HEK293 (cell line): ENCODE data around the gene POP7.

Experiments used
- HOXC10 ChIP-seq: sonication (generic); formaldehyde crosslinking; IDR thresholded peaks from 2 replicates; pipeline ENCODE4 v1.8.1; 2023; ENCODE audit warnings: mild to moderate bottlenecking, missing genetic modification reagents
- HOXD13 ChIP-seq: sonication (generic); formaldehyde crosslinking; IDR thresholded peaks from 2 replicates; pipeline ENCODE4 v1.8.0; 2022; ENCODE audit warnings: missing genetic modification reagents, borderline replicate concordance
- KLF10 ChIP-seq: fragments of 450-650 bp; IDR thresholded peaks from 2 replicates; pipeline ENCODE4 v1.5.1; 2018; ENCODE audit warnings: missing biosample characterization, mild to moderate bottlenecking, missing genetic modification characterization
- KLF9 ChIP-seq: fragments of 450-650 bp; formaldehyde crosslinking; IDR thresholded peaks from 2 replicates; pipeline ENCODE4 v1.5.1; 2016; ENCODE audit warnings: missing biosample characterization, missing genetic modification characterization, low read depth
- SP7 ChIP-seq: fragments of 450-650 bp; formaldehyde crosslinking; IDR thresholded peaks from 2 replicates; pipeline ENCODE4 v1.5.1; 2016; ENCODE audit warnings: missing biosample characterization, missing genetic modification characterization
- TCF7L2 ChIP-seq: IDR thresholded peaks from 2 replicates; pipeline ENCODE4 v1.6.1; 2011; ENCODE audit warnings: low read depth, mild to moderate bottlenecking, inconsistent platforms, low read length, moderate library complexity, borderline replicate concordance
- WT1 ChIP-seq: fragments of 450-650 bp; formaldehyde crosslinking; IDR thresholded peaks from 2 replicates; pipeline ENCODE4 v1.5.1; 2016; ENCODE audit warnings: missing biosample characterization, missing genetic modification characterization
- ZNF133 ChIP-seq: fragments of 450-650 bp; formaldehyde crosslinking; IDR thresholded peaks from 2 replicates; pipeline ENCODE4 v1.5.1; 2016; ENCODE audit warnings: missing biosample characterization, missing genetic modification characterization
- ZNF146 ChIP-seq: fragments of 450-650 bp; formaldehyde crosslinking; IDR thresholded peaks from 2 replicates; pipeline ENCODE4 v1.5.1; 2016; ENCODE audit warnings: missing biosample characterization, missing genetic modification characterization
- ZNF16 ChIP-seq: fragments of 450-650 bp; formaldehyde crosslinking; IDR thresholded peaks from 2 replicates; pipeline ENCODE4 v1.5.1; 2016; ENCODE audit warnings: low read depth, missing biosample characterization, missing genetic modification characterization
- ZNF175 ChIP-seq: fragments of 450-650 bp; formaldehyde crosslinking; IDR thresholded peaks from 2 replicates; pipeline ENCODE4 v1.5.1; 2016; ENCODE audit warnings: missing biosample characterization, missing genetic modification characterization
- ZNF2 ChIP-seq: fragments of 450-650 bp; formaldehyde crosslinking; IDR thresholded peaks from 2 replicates; pipeline ENCODE4 v1.5.1; 2016; ENCODE audit warnings: missing biosample characterization, missing genetic modification characterization
- ZNF248 ChIP-seq: fragments of 450-650 bp; formaldehyde crosslinking; IDR thresholded peaks from 2 replicates; pipeline ENCODE4 v1.5.1; 2017; ENCODE audit warnings: missing biosample characterization, missing genetic modification characterization
- ZNF354C ChIP-seq: fragments of 450-650 bp; formaldehyde crosslinking; IDR thresholded peaks from 2 replicates; pipeline ENCODE4 v1.5.1; 2016; ENCODE audit warnings: missing biosample characterization, missing genetic modification characterization, low read depth, borderline replicate concordance
- ZNF433 ChIP-seq: fragments of 450-650 bp; formaldehyde crosslinking; IDR thresholded peaks from 2 replicates; pipeline ENCODE4 v1.5.1; 2016; ENCODE audit warnings: missing biosample characterization, missing genetic modification characterization, low read depth
- ZNF530 ChIP-seq: fragments of 450-650 bp; formaldehyde crosslinking; IDR thresholded peaks from 2 replicates; pipeline ENCODE4 v1.5.1; 2016; ENCODE audit warnings: low read depth, missing biosample characterization, missing genetic modification characterization
- ZNF555 ChIP-seq: fragments of 450-650 bp; formaldehyde crosslinking; conservative IDR thresholded peaks from 2 replicates; pipeline ENCODE4 v1.5.1; 2017; ENCODE audit warnings: missing biosample characterization, mild to moderate bottlenecking, missing genetic modification characterization, inconsistent platforms
- ZNF585B ChIP-seq: fragments of 450-650 bp; formaldehyde crosslinking; IDR thresholded peaks from 2 replicates; pipeline ENCODE4 v1.5.1; 2016; ENCODE audit warnings: missing biosample characterization, missing genetic modification characterization
- ZNF629 ChIP-seq: fragments of 450-650 bp; formaldehyde crosslinking; IDR thresholded peaks from 2 replicates; pipeline ENCODE4 v1.5.1; 2017; ENCODE audit warnings: missing biosample characterization, missing genetic modification characterization
- ZNF654 ChIP-seq: fragments of 450-650 bp; formaldehyde crosslinking; IDR thresholded peaks from 2 replicates; pipeline ENCODE4 v1.5.1; 2016; ENCODE audit warnings: low read depth, missing biosample characterization, missing genetic modification characterization
- ZNF768 ChIP-seq: fragments of 450-650 bp; formaldehyde crosslinking; IDR thresholded peaks from 2 replicates; pipeline ENCODE4 v1.5.1; 2018; ENCODE audit warnings: missing biosample characterization, mild to moderate bottlenecking, missing genetic modification characterization
- ZNF777 ChIP-seq: fragments of 450-650 bp; formaldehyde crosslinking; IDR thresholded peaks from 2 replicates; pipeline ENCODE4 v1.5.1; 2017; ENCODE audit warnings: missing biosample characterization, missing genetic modification characterization, borderline replicate concordance
- ZNF791 ChIP-seq: fragments of 450-650 bp; formaldehyde crosslinking; IDR thresholded peaks from 2 replicates; pipeline ENCODE4 v1.5.1; 2016; ENCODE audit warnings: missing biosample characterization, missing genetic modification characterization
- TF ChIP-seq, protein P1 (sequence below): fragments of 450-650 bp; formaldehyde crosslinking; IDR thresholded peaks from 2 replicates; pipeline ENCODE4 v1.5.1; 2016; ENCODE audit warnings: missing biosample characterization, missing genetic modification characterization
- TF ChIP-seq, protein P2 (sequence below): fragments of 450-650 bp; formaldehyde crosslinking; IDR thresholded peaks from 2 replicates; pipeline ENCODE4 v1.5.1; 2017; ENCODE audit warnings: missing biosample characterization, missing genetic modification characterization
- TF ChIP-seq, protein P3 (sequence below): fragments of 450-650 bp; formaldehyde crosslinking; IDR thresholded peaks from 2 replicates; pipeline ENCODE4 v1.5.1; 2016; ENCODE audit warnings: missing biosample characterization, missing genetic modification characterization, low read depth
- TF ChIP-seq, protein P4 (sequence below): fragments of 450-650 bp; formaldehyde crosslinking; optimal IDR thresholded peaks from 2 replicates; pipeline ENCODE3; 2016; ENCODE audit warnings: missing biosample characterization, mild to moderate bottlenecking, missing genetic modification characterization
- TF ChIP-seq, protein P5 (sequence below): fragments of 450-650 bp; formaldehyde crosslinking; IDR thresholded peaks from 2 replicates; pipeline ENCODE4 v1.5.1; 2016; ENCODE audit warnings: missing biosample characterization, missing genetic modification characterization
- TF ChIP-seq, protein P6 (sequence below): fragments of 450-650 bp; formaldehyde crosslinking; IDR thresholded peaks from 2 replicates; pipeline ENCODE4 v1.5.1; 2016; ENCODE audit warnings: missing biosample characterization, missing genetic modification characterization

The POP7 gene

DNA sequence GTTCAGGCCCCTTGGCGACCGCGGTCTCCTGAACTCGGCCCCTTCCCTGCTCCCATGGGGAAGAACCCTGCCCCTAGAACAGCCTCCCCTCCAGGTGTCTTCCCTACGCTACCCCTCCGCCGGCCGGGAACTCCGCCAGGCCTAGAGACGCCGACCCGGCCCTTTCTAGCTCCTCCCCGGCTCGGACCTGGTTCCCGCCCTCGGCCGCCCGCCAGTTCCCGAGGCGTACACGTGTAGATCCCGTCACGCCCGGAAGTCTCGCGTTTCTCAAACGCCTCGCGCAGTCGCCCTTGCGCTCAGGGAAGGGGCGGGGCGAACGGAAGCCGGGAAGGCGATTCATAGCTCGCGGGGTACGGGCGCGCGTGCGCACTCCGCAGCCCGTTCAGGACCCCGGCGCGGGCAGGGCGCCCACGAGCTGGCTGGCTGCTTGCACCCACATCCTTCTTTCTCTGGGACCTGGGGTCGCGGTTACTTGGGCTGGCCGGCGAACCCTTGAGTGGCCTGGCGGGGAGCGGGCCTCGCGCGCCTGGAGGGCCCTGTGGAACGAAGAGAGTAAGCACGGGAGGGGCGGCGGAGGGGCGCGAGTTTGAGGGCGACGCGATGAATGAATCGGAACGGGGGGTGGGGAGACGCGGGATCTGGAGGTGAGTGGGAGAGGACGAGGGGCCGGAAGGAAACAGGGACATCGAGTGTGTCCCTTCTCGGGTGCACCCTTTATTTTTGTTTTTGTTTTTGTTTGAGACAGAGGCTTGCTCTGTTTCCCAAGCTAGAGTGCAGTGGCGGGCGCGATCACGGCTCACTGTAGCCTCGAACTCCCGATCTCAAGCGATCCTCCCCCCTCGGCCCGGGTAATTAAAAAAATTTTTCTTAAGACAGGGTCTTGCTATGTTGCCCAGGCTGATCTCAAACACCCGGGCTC, at the start of gene POP7 (continued):
- TF ChIP-seq TCF7L2 (no peak), ZNF530 (no peak), ZNF248 (tag by site-specific recombination) (no peak), ZNF654 (no peak), ZNF16 (no peak), ZNF791 (tag by site-specific recombination) (no peak), ZNF555 (tag by site-specific recombination) (no peak), ZNF777 (tag by site-specific recombination) (no peak), ZNF433 (tag by site-specific recombination) (no peak), ZNF133 (tag by site-specific recombination) (no peak), KLF9 (tag by site-specific recombination) (peak; percentile 72), SP7 (tag by site-specific recombination) (peak; percentile 55; the same call in 1 of the 2 replicates), HOXC10 (CRISPR knock-in tag) (no peak), ZNF629 (tag by site-specific recombination) (peak; percentile 86), ZNF585B (tag by site-specific recombination) (no peak), KLF10 (tag by site-specific recombination) (no peak), ZNF175 (tag by site-specific recombination) (no peak), WT1 (tag by site-specific recombination) (peak; percentile 49), ZNF768 (tag by site-specific recombination) (no peak), HOXD13 (CRISPR knock-in tag) (no peak), ZNF146 (tag by site-specific recombination) (no peak), ZNF354C (no peak), ZNF2 (tag by site-specific recombination) (0 out of 2 replicates have a peak, but pooled peaks have one; percentile 17)
- TF ChIP-seq, protein P1, sequence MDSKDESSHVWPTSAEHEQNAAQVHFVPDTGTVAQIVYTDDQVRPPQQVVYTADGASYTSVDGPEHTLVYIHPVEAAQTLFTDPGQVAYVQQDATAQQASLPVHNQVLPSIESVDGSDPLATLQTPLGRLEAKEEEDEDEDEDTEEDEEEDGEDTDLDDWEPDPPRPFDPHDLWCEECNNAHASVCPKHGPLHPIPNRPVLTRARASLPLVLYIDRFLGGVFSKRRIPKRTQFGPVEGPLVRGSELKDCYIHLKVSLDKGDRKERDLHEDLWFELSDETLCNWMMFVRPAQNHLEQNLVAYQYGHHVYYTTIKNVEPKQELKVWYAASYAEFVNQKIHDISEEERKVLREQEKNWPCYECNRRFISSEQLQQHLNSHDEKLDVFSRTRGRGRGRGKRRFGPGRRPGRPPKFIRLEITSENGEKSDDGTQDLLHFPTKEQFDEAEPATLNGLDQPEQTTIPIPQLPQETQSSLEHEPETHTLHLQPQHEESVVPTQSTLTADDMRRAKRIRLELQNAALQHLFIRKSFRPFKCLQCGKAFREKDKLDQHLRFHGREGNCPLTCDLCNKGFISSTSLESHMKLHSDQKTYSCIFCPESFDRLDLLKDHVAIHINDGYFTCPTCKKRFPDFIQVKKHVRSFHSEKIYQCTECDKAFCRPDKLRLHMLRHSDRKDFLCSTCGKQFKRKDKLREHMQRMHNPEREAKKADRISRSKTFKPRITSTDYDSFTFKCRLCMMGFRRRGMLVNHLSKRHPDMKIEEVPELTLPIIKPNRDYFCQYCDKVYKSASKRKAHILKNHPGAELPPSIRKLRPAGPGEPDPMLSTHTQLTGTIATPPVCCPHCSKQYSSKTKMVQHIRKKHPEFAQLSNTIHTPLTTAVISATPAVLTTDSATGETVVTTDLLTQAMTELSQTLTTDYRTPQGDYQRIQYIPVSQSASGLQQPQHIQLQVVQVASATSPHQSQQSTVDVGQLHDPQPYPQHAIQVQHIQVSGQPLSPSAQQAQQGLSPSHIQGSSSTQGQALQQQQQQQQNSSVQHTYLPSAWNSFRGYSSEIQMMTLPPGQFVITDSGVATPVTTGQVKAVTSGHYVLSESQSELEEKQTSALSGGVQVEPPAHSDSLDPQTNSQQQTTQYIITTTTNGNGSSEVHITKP, result peak; percentile 76
- TF ChIP-seq, protein P2, sequence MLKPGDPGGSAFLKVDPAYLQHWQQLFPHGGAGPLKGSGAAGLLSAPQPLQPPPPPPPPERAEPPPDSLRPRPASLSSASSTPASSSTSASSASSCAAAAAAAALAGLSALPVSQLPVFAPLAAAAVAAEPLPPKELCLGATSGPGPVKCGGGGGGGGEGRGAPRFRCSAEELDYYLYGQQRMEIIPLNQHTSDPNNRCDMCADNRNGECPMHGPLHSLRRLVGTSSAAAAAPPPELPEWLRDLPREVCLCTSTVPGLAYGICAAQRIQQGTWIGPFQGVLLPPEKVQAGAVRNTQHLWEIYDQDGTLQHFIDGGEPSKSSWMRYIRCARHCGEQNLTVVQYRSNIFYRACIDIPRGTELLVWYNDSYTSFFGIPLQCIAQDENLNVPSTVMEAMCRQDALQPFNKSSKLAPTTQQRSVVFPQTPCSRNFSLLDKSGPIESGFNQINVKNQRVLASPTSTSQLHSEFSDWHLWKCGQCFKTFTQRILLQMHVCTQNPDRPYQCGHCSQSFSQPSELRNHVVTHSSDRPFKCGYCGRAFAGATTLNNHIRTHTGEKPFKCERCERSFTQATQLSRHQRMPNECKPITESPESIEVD, result no peak
- TF ChIP-seq, protein P3, sequence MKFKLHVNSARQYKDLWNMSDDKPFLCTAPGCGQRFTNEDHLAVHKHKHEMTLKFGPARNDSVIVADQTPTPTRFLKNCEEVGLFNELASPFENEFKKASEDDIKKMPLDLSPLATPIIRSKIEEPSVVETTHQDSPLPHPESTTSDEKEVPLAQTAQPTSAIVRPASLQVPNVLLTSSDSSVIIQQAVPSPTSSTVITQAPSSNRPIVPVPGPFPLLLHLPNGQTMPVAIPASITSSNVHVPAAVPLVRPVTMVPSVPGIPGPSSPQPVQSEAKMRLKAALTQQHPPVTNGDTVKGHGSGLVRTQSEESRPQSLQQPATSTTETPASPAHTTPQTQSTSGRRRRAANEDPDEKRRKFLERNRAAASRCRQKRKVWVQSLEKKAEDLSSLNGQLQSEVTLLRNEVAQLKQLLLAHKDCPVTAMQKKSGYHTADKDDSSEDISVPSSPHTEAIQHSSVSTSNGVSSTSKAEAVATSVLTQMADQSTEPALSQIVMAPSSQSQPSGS, result no peak
- TF ChIP-seq, protein P4, sequence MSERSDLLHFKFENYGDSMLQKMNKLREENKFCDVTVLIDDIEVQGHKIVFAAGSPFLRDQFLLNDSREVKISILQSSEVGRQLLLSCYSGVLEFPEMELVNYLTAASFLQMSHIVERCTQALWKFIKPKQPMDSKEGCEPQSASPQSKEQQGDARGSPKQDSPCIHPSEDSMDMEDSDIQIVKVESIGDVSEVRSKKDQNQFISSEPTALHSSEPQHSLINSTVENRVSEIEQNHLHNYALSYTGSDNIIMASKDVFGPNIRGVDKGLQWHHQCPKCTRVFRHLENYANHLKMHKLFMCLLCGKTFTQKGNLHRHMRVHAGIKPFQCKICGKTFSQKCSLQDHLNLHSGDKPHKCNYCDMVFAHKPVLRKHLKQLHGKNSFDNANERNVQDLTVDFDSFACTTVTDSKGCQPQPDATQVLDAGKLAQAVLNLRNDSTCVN (tag by site-specific recombination), result peak; percentile 98
- TF ChIP-seq, protein P5, sequence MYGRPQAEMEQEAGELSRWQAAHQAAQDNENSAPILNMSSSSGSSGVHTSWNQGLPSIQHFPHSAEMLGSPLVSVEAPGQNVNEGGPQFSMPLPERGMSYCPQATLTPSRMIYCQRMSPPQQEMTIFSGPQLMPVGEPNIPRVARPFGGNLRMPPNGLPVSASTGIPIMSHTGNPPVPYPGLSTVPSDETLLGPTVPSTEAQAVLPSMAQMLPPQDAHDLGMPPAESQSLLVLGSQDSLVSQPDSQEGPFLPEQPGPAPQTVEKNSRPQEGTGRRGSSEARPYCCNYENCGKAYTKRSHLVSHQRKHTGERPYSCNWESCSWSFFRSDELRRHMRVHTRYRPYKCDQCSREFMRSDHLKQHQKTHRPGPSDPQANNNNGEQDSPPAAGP (tag by site-specific recombination), result peak; percentile 72; the same call in 1 of the 2 replicates
- TF ChIP-seq, protein P6, sequence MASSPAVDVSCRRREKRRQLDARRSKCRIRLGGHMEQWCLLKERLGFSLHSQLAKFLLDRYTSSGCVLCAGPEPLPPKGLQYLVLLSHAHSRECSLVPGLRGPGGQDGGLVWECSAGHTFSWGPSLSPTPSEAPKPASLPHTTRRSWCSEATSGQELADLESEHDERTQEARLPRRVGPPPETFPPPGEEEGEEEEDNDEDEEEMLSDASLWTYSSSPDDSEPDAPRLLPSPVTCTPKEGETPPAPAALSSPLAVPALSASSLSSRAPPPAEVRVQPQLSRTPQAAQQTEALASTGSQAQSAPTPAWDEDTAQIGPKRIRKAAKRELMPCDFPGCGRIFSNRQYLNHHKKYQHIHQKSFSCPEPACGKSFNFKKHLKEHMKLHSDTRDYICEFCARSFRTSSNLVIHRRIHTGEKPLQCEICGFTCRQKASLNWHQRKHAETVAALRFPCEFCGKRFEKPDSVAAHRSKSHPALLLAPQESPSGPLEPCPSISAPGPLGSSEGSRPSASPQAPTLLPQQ, result no peak; the same call in 1 of the 2 replicates
